GM18873 (cell line): ENCODE data around the gene ZC3H14.
"Not testable (repeated sequence)": the region's sequence is repeated elsewhere in the genome, so short reads cannot be mapped to it uniquely, and the experiment has no call there.

Experiments used
- ATAC-seq: cut with Tn5 transposase; IDR thresholded peaks from one replicate; pipeline ENCODE4 v1.9.1; 2021; ENCODE audit warnings: mild to moderate bottlenecking, moderate library complexity, moderate number of reproducible peaks; ENCODE audit not compliant: unreplicated experiment, low FRiP score

Gene ZC3H14, protein sequence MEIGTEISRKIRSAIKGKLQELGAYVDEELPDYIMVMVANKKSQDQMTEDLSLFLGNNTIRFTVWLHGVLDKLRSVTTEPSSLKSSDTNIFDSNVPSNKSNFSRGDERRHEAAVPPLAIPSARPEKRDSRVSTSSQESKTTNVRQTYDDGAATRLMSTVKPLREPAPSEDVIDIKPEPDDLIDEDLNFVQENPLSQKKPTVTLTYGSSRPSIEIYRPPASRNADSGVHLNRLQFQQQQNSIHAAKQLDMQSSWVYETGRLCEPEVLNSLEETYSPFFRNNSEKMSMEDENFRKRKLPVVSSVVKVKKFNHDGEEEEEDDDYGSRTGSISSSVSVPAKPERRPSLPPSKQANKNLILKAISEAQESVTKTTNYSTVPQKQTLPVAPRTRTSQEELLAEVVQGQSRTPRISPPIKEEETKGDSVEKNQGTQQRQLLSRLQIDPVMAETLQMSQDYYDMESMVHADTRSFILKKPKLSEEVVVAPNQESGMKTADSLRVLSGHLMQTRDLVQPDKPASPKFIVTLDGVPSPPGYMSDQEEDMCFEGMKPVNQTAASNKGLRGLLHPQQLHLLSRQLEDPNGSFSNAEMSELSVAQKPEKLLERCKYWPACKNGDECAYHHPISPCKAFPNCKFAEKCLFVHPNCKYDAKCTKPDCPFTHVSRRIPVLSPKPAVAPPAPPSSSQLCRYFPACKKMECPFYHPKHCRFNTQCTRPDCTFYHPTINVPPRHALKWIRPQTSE

GRCh38 chr14:88562831-88563686, at the start of gene ZC3H14:
TSS of gene ZC3H14 (plus strand) at chr14:88563037. CDS start at chr14:88563134, 97 bp downstream.
- peak; percentile 86 for ATAC-seq

- ATAC-seq, result no peak
Measured at GRCh38 chr14:88515499-88516221, 47.2 kb upstream of the ZC3H14 start.

- ATAC-seq, result no peak
Measured at GRCh38 chr14:88516861-88517357, 45.9 kb upstream of the ZC3H14 start.

- no peak for ATAC-seq
Measured at GRCh38 chr14:88518592-88519512, 44.0 kb upstream of the ZC3H14 start.

GRCh38 chr14:88519907-88520306, 42.9 kb upstream of the ZC3H14 start:
- ATAC-seq, result no peak

- no peak for ATAC-seq
Measured at GRCh38 chr14:88521818-88522217, 41.0 kb upstream of the ZC3H14 start.

DNA sequence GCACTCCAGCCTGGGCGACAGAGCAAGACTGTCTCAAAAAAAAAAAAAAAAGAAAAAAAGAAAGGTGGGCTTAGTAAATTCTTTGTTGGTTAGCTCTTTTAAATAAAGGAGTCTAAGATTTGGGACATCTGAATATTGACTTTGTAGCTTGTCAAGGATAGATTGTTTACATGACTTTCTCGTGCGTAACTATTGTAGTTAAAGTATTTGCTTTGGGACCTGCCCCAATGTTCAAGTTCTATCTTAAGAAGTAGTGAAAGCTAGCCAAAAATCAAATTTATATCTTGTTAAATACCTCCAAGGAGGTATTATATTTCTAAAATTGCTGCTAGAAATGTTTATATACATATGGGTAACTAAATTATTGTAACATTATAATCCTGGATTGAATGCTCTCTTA, 40.4 kb upstream of the ZC3H14 start:
- no peak for ATAC-seq

- not testable (repeated sequence) for ATAC-seq
Measured at GRCh38 chr14:88529889-88530288, 32.9 kb upstream of the ZC3H14 start.

GRCh38 chr14:88533064-88533602, 29.7 kb upstream of the ZC3H14 start:
- ATAC-seq, result no peak

GRCh38 chr14:88535149-88535548, 27.7 kb upstream of the ZC3H14 start:
- no peak for ATAC-seq

DNA sequence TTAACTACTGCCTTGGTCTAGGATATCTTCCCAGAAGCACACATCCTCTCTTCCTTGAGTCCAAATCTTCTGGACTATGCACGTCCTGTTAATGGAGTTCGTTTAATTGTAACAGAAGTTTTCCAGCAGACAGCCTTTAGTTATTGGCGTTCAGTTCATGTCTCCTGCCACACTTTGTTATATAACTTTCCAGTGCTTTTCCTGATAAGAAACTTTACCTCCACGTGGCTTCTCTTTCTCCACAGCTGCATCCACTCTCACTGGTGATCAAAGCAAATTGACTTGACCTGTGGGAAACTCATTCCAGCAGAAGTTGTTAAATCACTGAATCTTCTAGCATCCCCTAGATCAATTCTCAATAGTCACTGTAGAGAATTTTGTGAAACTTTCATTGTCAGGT, 27.0 kb upstream of the ZC3H14 start:
- no peak for ATAC-seq

GRCh38 chr14:88541324-88541723, 21.5 kb upstream of the ZC3H14 start:
- ATAC-seq, result no peak

DNA sequence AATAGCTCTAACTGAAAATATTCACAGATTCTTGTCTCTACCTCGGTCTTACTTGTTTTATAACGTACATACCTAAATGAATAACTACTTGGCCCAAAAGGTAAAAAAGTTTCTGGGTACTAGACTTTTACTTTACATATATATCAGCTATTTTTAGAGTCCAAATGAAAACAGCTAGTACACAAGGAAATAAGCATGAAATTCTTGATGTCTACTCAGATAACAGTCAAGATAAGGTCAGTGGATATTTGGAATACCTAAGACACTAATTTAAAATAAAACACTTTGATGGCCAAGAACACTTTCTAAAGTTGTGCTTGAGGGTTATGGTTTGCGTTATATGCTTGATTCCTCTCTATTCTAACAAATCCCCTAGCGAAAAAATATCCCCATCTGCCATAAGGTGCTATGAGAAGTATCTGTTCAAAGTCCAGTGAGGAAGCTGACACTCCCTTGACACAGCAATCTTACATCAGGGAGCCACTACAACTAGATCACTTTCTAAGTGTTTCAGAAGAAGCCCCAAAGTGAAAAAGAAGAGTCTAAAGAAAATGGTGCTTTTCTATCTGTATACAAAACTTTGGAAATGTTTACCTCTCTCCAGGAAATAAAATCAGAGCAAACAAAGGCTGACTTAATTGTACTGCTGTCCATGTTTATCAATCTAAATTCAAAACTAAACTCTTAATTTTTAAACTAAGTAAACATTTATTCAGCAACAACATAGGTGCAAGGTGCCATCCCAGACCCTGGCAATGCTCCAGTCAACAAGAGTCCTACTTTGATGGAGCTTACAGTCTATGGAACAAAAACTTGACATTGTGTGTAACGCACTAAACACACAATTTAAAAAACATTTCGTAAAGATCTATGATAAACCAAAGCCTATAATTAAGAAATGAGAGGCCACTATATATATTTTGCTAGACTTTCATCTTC, 19.7 kb upstream of the ZC3H14 start:
- ATAC-seq, result no peak

- ATAC-seq, result no peak
Measured at GRCh38 chr14:88545256-88545655, 17.6 kb upstream of the ZC3H14 start.

DNA sequence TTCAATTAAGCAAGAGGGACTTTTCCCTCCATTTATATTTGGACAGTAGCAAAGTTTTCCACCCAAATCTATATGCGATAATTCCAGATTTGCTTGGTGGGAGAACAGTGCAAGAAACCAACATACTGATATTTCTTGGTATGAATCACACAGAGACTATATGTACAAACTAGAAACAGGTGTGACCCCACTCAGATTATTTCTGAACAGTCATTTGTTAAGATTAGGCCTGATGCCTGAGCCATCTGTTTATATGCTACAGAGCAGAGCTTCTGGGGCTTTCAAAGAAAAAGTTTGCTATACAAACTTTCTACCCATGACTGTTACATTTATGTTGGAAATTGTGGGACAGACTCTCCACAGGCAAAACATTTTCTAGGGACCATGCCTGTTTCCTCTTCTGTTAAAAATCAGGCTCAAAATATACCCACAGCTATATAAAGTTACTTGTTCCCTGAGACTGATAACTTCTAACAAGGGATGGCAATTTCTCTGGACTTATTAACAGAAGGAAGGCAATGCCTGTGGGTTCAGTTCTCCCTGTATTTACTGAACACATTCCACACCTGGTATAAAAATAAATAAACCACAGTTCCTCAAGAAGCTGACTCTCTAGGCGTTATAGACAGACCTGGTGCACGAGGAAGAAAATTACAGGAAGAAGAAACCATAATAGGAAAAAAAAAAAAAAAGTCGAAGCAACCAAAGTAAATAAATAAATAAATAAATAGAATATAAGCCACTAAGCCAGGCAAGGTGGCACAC, 16.0 kb upstream of the ZC3H14 start:
- no peak for ATAC-seq

GRCh38 chr14:88547386-88547780, 15.5 kb upstream of the ZC3H14 start:
- no peak for ATAC-seq

DNA sequence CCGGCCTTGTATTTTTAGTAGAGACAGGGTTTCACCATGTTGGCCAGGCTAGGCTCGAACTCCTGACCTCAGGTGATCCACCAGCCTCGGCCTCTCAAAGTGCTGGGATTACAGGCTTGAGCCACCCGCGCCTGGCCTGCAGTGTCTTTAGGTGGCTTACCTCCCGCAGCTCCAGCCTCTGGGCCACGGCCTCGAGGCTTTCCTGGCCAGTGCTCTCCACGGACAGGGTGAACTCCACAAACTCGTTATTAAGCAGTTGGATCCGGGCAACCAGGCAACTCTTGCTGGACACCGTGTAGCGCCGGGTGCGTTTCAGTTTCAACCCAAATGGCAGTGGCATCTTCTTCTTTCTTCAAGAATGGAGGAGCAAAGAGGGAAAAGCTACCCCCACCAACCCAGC, 12.8 kb upstream of the ZC3H14 start:
- ATAC-seq, result no peak
